GOT3 (cell line): ENCODE results near the gene UVSSA.
"Not testable (repeated sequence)": the region's sequence is repeated elsewhere in the genome, so short reads cannot be mapped to it uniquely, and the experiment has no call there.

Experiments
- DNase-seq: peaks from one replicate; lab custom pipeline; 2025; ENCODE audit warnings: mixed read lengths; lab: John Stamatoyannopoulos, UW

UVSSA gene

GRCh38 chr4:1377606-1378261 lies 30.7 kb downstream of the UVSSA start:
- DNase-seq = no peak

DNA sequence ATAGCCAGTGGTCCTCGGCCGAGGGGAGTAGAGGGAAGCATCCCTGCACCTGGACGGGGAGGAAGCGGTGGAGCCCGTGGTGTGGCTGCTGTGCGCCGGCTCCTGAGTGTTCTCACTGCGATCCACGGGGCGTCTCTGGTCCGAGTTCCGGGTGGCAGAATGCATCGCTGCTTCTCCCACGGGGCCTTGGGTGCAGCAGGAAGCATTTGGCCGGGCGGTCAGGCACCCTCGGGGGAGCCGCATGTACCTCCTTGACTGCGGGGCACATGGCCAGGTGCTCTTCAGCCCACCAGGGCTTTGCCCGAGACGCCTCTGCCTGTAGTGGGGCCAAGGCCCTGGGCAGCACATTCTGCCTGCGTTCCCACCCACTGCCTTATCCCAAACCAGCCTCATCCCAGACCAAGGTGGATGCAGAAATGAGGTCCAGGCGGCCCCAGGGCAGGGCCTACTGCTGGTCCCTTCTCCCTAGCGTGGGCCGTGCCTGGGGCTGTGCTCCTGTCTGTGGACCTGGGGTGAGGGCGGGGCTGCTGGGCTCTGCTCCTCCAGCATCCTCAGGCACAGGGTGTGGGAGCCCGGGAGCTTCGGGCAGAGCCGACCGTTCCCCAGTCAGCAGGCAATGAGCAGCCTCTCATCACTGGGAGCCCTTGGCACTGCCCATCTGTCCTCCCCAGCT lies 31.7 kb downstream of the UVSSA start:
- DNase-seq = no peak

DNA sequence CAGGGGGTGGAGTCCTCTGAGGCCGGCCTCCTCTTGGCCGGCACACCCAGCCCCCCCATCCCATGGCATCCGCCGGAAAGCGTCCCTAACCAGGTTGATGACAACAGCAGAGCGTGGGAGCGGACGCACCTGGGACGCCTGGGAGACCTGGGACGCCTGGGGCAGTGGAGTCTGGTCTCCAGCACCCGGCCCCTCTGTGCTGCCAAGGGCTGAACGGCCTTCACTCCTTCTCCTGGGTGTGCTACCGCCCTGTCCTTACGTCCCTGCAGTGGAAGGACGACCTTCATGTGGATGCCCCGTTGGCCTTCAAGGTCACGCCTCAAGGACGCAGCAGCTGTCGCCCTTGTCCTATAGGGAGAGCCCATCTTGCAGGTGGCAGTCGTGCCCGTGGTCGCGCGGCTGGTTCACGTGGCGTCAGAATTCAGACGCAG lies 32.4 kb downstream of the UVSSA start:
- no peak for DNase-seq

GRCh38 chr4:1379801-1380331 lies 32.9 kb downstream of the UVSSA start:
- no peak for DNase-seq

GRCh38 chr4:1380368-1381151 lies 33.6 kb downstream of the UVSSA start:
- no peak for DNase-seq

DNA sequence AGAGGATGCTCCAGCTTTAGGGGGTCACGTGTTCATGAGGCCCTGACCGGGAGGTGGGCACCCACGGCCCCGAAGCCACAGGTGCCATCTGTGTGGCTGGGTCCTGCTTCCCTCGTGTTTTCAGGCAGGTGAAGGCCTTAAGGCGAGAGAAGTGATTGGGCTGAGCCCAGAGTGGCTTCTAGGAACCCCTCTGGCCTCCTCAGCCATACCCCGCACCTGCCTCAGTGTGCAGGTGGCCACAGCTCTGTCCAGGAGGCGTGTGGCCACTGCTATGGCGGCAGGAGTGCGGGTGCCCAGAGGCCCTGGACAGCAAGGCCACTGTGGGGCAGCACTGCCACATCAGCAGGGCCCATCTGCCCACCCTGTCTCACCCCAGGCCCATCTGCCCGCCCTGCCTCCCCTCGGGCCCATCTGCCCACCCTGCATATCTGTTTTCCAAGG lies 34.2 kb downstream of the UVSSA start:
- DNase-seq = no peak

GRCh38 chr4:1381944-1382541 lies 35.0 kb downstream of the UVSSA start:
- DNase-seq = no peak

GRCh38 chr4:1382776-1383727 lies 36.0 kb downstream of the UVSSA start:
- no peak for DNase-seq

- no peak for DNase-seq
Observed at GRCh38 chr4:1383728-1384591, 37.0 kb downstream of the UVSSA start.

DNA sequence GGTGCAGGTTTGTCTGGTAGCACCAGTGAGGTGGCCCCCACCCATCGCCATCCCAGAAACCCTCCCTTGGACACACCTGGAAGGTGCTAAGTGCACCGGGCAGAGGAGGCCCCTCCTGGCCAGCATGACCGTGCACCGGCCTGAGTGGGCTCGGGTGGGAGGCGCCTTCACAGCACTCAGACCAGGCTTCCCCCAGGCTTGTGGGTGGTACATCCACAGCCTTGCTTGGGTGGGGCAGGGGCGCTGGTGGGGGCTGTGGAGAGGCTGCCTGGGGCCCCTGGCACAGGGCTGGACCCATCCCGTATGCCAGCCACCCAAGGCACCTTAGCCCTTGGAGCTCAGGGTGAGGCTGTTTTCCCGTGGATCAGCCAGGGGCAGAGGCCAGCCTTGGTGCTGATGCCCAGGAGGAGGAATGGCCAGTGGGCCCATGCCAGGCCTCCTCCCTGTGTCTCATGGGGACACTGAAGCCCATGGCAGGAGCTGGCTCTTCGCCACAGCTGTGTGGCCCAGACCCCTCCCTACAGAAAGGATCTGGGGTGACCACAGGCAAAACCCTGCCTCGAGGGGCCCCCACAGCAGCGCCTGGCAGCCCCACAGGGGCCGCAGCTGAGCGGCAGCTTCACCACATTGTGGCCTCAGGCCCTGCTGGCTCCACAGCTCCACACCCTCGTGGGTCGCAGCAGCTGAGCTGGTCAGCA lies 37.8 kb downstream of the UVSSA start:
- DNase-seq = no peak

GRCh38 chr4:1385373-1386340 lies 38.6 kb downstream of the UVSSA start:
- DNase-seq = no peak

DNA sequence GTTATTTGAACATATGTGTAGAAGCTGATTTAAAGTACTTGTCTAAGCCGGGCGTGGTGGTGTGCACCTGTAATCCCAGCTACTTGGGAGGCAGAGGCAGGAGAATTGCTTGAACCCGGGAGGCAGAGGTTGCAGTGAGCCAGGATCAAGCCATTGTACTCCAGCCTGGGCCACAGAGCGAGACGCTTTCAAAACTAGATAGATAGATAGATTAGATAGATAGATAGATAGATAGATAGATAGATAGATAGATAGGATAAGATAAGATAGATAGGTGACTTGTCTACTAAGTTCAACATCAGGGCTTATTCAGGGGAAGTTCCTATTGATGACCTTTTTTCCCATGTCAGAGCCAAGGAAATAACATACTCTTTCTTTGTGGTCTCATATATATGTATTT lies 46.4 kb downstream of the UVSSA start:
- DNase-seq = not testable (repeated sequence)

- no peak for DNase-seq
Observed at GRCh38 chr4:1393866-1394265, 46.9 kb downstream of the UVSSA start.

DNA sequence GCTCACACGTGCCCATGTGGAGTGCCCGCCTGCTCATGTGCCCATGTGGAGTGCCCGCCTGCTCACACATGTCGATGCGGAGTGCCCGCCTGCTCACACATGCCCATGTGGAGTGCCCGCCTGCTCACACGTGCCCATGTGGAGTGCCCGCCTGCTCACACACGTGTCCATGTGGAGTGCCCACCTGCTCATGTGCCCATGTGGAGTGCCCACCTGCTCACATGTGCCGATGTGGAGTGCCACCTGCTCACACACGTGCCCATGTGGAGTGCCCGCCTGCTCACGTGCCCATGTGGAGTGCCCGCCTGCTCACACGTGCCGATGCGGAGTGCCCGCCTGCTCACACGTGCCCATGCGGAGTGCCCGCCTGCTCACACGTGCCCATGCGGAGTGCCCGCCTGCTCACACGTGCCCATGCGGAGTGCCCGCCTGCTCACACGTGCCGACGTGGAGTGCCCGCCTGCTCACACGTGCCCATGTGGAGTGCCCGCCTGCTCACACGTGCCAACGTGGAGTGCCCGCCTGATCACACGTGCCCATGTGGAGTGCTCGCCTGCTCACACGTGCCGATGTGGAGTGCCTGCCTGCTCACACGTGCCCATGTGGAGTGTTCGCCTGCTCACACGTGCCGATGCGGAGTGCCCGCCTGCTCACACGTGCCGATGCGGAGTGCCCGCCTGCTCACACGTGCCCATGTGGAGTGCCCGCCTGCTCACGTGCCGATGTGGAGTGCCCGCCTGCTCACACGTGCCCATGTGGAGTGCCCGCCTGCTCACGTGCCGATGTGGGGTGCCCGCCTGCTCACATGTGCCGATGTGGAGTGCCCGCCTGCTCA lies 47.8 kb downstream of the UVSSA start:
- not testable (repeated sequence) for DNase-seq

- not testable (repeated sequence) for DNase-seq
Observed at GRCh38 chr4:1395389-1395820, 48.4 kb downstream of the UVSSA start.

GRCh38 chr4:1395941-1396805 lies 49.2 kb downstream of the UVSSA start:
- DNase-seq = no peak
